ENCODE measurements around the gene ERH.
"Not testable (repeated sequence)": the region's sequence is repeated elsewhere in the genome, so short reads cannot be mapped to it uniquely, and the experiment has no call there.

The ERH gene

DNA sequence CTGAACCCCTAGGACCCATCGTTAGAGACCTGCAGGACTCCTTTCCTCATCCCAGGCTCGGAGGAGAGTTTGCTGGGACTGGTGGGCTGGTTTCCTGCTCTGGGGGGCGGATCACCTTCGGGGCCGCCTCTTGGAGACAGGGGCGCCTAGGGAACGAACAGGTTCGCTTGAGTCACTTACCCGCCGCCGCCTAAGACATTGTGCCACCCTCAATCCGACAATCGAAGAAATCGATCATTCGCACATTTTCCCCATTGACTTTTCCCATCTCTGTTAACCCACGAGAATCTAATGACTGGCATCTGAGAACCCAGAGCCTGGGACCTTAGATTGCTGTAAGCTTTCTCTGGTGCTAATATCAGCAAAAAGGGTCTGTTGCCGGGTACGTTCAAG, 715 bp upstream of the ERH start:
- no peak for DNase-seq

DNA sequence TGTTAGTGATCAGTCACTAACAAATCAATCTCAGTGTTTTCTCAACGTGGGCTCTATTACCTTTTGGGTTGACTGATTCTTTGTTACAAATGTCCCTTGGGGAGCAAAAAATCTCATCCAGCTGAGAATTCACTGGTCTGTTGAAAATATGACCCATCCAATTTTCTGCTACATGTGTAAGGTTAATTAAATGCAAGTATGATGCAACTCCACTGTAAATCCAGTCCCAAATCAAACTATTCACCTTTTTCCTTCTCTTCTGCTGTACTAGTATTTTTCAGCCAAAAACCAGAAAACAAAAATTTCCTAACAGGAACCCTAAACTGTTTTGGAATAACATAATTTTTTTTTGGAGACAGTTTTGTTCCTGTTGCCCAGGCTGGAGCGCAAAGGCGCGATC, 2.2 kb downstream of the ERH start:
- DNase-seq: no peak

DNA sequence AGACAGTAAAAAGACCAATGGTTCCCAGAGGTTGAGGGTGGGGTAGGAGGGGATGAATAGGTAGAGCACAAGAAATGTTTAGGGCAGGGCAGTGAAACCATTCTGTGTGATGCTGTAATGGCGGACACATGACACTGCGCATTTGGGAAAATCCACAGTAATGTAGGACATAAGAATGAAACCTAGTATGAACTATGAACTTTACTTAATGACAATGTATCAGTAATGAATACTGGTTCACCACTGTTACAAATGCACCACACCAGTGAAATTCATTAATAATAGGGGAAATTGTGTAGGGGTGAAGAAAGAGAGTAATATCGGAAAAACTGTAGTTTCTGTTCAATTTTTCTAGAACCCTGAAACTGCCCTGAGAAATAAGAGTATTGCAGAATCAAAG, 5.6 kb downstream of the ERH start:
- no peak for DNase-seq

DNA sequence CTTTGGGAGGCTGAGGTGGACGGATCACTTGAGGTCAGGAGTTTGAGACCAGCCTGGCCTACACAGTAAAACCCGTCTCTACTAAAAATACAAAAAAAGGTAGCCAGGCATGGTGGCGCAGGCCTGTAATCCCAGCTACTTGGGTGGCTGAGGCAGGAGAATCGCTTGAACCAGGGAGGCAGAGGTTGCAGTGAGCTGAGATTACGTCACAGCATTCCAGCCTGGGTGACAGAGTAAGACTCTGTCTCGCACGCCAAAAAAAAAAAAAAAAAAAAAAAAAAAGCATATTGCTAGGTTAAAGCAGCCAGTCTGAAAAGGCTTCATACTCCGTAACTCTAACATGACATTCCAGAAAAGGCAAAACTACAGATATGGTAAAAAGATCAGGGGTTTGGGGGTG, 6.7 kb downstream of the ERH start:
- DNase-seq: not testable (repeated sequence)

DNA sequence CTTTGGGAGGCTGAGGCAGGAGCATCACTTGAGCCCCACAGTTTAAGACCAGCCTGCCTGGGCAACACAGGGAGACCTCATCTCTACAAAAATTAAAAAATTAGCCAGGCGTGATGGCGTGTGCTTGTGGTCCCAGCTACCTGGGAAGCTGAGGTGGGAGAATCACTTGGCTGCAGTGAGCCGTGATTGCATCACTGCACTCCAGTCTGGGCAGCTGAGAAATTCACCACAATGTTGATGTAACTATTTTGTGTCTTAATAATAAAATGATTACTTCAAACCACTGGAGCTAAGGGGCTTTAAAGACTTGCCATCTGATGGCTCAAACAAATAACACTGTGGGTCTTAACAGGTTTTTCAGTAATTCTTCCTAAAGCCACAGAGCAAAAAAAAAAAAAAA, 10.8 kb downstream of the ERH start:
- DNase-seq: no peak

DNA sequence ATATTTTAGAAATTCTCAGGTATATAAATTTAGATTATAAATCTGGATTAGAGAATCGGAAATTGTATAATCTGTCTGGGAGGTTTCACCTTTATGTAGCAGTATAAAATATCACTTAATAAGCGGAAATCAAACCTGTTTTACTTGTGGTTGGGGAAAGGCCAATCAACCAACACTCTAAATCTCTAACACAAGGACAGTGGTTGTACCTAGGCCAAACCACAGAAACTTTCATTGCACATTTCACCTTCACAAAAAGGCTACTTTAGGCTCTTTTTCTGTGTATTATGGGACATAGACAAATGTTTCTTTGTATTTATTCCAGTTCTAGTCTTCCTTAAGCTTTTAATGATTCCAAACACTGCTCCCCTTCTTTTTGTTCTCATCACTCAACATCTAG, 19.8 kb downstream of the ERH start:
- DNase-seq: no peak

DNA sequence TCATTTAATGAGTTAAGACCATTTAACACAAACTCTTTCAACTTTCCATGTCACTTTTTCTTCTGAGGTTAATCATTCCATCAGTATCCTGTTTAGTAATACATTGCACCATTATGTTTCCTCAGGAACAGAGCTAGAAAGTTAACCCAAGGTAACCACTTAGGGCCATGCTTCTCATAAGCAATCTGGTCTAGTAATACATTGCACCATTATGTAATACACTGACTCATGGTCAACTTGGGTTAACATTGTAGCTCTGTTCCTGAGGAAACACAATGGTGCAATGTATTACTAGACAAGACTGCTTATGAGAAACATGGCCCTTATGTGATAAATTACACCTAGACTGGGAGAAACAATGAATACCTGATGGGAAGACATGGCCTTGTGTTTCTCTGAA, 21.7 kb downstream of the ERH start:
- no peak for DNase-seq

DNA sequence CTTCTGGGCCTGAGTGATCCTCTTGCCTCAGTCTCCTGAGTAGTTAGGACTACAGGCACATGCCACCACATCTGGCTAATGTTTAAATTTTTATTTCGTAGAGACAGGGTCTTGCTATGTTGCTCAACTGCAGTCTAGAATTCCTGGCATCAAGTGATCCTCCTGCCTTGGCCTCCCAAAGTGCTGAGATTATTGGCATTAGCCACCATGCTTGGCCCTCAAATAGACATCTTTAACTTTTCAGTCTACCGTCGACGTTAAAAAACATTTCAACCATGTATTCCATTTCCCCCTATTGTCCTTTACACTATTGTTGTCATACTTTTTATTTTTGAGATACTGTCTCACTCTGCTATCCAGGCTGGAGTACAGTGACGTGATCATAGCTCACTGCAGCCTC, 22.4 kb downstream of the ERH start:
- DNase-seq: no peak

DNA sequence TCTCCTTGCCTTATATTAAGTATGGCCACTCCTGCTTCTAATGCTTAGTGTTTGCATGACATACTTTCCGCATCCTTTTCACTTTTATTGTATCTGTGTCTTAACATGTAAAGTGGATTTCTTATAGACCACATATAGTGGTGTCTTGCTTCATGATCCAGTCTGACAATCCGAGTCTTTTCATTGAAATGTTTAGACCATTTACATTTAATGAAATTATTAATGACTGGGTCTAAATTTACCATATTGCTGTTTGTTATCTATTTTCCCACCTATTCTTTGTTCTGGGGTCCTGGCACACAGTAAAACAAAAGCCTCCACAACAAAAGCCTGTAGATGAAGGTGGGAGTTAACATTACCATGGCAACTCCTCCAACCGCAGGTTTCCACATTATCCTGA, 22.9 kb downstream of the ERH start:
- DNase-seq: no peak

DNA sequence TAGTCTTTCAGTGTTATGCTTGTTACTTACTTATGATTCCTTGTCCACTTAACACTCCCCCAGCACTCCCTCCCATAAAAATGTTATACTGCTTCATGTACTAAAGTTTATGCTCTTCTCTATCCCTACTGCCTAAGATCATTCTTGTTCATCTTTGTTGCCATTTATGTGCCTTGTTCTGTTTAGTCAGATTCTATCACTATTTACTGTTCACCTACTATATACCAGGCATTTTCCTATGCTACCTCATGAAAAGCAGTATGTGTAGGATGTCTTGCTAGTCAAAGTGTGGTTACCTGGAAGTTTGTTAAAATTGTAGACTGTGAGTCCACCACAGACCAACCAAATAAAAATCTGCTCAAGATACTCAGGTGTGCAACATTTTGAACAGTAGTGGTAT, 23.9 kb downstream of the ERH start:
- no peak for DNase-seq

DNA sequence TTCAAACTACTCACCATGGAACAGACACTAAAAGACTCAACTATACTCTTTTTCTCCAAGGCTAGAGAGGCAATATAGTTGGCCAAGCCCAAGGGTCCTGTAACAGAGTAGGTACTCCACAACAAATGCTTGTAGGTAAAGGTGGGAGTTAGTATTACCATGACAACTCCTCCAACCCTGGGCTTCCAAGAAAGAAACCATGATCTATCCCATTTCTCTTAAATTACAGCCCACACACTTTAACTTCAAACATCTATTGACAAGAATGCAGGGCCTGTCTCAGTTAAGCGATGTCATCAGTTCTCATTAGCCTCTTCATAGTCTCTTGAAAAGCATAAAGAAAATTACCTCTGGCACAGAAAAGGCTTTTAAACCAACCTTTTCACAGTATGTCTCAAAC, 25.0 kb downstream of the ERH start:
- no peak for DNase-seq

DNA sequence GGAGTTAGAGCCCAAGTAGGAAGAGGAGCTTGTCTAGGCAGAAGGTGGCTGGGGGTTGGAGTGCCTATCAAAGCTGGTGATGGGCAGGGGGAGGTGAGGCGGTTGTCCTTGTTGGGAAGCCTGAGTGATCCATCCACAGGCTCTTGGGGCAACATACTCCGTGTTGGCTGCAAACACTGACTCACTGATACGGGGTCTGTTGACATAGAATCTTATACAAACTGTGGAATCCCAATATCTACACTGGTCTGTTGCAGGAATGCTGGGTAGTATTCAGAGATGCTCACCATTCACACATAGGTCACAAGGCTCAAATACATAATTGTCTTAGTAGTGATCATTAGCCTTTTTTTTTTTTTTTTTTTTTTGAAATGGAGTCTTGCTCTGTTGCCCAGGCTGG, 26.0 kb downstream of the ERH start:
- no peak for DNase-seq

DNA sequence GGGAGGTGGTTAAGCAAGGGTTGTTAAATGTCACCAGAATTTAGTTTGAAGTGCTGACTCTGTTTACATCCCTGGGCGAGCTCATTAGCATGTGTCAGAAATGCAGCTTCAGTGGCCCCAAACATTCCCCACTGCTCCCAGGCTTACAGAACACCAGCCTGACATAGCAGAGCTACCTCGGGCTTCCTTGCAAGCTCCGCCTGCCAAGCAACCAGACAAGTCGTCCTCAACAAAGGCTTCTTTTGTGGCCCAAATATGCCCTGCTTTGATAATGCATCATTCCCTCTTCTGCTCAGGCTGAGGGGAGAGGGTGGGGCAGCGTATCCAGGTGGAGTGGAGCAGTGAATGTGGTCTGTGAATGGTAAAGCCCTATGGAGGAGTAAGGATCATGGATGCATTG, 28.0 kb downstream of the ERH start:
- DNase-seq: no peak

DNA sequence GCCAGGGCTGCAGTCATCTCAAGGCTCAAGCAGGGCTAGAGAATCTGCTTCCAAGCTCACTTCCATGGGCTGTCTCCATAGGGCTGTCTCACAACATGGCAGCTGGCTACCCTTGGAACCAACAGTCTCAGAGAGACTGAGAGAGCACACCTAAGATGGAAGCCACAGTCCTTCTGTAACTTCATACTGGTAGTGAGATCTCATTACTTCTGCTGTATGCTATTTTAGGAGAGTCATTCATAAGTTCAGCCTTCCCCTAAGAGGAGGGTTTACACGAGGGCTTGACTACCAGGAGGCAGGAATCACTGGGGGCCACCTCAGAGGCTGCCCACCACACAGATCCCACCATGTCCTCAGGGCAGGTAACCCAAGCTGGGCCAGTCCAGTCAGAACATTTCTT, 29.7 kb downstream of the ERH start:
- no peak for DNase-seq

DNA sequence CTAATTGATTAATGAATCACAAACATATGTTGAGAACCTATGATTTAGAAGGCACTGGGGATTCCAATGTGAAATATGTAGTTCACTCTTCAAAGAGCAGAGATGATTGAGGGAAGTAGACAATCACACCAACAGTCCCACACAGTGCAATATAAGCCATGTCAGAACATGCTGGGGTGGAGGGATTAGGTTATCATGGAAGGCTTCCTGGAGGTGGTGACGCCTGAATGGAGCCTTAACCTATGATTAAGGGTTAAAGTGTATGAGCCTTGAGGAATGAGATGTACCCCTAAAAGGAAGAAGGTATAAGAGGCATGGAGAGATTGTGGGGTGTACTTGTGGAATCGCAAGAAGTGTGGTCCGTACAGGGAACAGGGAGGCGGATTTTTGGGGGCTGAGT, 31.3 kb downstream of the ERH start:
- DNase-seq: no peak

DNA sequence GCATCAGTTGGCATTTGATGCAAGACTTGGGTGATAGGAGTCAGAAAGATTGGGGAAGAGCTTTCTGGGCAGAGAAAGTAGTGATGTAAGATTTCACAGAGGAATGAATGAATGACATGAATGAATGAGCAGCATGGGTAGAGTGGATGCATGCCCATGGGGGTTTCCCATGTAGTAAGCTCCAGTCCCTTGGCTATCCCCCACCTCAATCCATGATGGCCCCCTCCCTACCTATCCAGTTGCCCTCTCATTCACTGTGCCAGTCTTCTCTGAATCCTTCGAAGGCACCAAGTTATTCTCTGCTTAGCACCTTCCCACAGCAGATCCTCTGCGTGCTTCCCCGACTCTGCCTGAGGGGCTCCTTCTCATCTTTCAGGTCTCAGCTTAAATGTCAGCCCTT, 32.0 kb downstream of the ERH start:
- DNase-seq: no peak

DNA sequence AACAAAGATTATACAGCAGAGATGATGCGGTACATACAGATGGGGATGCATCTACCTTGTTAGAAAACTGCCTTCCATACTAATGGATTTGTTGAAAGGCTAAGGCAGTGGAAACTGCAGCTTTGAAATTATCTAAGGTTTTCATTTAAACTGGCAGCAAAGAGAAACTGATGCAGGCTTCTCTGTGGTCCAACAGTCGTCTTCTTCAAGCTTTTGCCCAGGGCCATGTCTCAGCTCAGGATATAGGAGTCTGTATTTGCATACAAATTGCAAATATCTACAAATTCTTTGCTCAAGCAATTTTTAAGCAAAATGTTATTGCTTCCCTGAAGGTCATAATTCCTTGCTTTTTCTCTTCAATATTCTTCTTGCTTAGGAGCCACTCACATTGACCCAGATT, 33.7 kb downstream of the ERH start:
- no peak for DNase-seq

DNA sequence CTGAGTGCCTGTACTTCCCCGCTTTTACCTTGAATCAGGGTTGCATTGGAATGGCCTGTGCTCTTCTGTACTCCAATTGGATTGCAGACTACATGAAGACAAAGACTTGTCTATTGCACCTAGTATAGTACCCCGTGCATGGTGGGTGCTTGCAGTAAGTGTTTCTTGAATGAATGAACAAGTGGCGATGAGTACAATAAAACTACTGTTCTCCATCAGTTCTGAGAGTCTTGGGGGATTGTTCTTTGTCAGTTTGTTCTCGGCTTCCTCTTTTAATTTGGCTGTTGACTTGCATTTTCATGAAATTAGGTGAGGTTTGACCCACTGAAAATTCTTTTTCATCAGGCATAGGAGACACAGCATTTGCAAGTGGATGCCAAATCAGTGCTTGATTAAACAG, 34.1 kb downstream of the ERH start:
- no peak for DNase-seq

DNA sequence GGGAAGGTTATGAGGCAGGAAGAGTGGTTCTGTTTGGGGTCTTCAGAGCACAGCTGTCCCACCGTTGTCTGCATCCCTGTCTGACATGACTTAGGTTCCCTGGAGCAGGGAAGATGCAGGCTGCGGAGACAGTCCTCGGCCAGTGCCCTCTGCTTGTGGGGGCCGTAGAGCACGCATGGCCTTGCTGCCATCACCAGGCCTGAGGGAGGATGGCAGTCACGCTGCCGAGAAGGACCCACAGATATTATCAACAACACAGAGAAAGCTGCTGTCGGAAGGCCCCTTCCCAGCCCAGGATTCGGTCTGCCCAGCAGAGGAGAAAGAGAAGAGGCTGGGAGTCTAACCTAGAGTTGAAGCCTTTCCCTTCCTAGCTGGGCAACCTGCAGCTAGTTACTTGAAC, 35.0 kb downstream of the ERH start:
- DNase-seq: peak in 31 of 56 donors; percentile 9 to 64 (median 30)

DNA sequence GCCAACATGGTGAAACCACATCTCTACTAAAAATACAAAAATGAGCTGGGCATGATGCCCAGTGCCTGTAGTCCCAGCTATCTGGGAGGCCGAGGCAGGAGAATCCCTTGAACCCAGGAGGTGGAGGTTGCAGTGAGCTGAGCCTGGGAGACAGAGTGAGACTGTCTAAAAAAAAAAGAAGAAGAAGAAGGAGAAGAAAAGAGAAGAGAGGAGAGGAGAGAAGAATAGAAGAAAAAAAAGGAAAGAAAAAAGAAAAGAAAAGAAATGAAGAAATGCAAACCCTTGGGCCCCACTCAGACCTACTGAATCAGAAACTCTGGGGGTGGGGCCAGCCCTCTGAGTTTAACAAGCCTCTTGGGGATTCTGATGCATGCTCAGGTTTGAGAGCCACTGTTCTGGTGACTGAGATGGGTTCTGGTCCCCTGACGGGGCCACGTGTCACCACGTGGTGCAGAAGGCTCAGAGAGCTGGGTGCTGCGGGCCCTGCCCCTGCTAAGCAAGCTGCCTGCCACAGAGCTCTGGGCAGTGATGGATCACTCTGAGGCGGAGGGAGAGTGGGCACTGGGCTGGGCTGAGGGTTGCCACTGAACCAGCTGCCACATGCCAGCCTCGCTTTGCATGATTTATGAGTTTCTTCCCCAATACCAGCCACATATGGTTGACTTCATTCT, 37.5 kb downstream of the ERH start:
- DNase-seq: no peak

DNA sequence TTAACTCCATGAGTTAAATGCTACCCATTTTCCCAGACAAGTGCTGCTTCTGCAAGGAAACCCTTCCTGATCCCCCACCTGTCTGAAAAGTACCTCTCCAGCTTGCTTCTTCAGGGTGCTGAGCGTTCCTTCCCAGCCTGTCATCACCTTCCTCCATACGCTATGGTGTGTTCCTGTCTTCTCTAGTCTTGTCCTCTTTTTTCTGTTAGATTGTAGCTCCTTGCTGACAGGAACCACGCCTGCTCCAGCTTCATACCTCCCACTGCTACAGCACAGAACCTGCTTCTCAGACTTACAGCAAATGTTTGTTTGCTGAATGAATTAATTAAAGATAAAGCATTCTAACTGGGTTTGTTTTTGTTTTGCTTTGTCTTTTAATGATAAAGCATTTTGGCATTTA, 39.1 kb downstream of the ERH start:
- peak in 3 of 56 donors; percentile 6 to 43 (median 15) for DNase-seq

DNA sequence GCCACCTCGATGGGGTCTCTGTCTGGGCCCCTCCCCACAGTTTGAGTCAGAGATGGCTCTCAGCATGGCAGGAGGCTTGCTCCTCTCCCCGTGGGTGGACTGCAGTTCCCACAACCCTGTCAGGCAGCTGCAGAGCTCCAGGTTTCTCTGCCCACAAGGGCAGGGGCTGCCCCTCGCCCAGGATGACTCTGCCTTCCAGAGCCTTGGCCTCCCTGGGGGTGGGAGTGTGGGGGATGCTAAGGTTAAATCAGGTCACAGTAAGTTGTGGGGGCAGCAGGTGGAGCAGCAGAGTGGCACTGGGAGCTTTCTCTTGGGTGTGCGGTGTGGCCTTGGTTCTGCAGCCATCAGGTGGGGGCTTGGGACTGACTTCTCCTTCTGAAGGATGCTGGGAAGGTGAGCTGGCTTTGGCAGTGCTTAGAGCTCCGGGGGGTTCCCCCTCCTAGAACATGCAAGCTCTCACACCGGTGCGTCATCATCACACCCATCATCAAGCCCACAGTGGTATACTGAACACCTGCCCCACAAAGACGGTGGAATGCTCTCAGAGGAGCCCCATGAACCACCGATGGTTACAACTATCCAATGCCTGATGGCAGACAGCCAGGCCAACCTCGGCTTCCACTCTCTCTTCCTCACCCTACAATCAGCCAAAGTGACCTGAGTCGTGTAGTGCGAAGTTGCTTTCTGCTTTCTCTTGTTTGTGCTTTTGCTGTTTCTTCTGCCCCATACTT, 39.7 kb downstream of the ERH start:
- DNase-seq: no peak

DNA sequence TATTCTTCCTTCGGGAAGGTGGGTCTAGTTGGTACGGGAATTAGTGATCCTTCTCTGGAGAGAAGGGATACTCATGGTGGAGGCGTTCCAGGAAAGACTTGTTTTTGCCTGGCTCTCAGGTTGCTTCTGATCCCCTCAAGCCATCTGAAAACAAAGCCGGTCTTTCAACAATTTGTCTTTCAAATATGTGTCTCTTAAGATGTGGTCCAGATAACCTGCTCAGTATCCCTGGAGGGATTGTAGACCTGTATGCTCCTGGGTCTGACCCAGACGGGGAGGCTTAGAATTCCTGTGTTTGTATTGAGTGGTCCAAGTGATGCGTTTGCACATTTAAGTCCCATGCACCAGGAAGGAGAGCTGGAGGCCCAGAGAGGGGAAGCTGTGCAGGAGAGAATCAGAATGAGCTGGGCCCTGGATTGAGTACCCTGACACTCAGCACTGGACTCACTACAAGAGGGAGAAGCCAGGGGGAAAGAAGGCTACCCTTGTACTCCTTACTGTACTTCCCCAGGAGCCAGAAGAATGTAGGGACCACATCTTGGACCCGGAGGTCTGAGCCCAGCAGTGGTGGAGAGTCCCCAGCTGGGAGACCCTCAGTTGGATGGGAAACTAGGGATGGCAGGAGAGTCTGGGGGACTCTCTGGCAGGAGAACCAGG, 40.4 kb downstream of the ERH start:
- DNase-seq: no peak
